Measurements from ENCODE around the gene NPHP3. TPM values are rescaled to one million over a fixed set of nuclear protein-coding genes. Genes with fewer than 3 reads are reported as not detected.

The NPHP3 gene
- total and polyA plus RNA-seq, 2 of the 4 experiments (the other 2 are of a cell fraction) = 19.9 to 21.3 TPM

DNA sequence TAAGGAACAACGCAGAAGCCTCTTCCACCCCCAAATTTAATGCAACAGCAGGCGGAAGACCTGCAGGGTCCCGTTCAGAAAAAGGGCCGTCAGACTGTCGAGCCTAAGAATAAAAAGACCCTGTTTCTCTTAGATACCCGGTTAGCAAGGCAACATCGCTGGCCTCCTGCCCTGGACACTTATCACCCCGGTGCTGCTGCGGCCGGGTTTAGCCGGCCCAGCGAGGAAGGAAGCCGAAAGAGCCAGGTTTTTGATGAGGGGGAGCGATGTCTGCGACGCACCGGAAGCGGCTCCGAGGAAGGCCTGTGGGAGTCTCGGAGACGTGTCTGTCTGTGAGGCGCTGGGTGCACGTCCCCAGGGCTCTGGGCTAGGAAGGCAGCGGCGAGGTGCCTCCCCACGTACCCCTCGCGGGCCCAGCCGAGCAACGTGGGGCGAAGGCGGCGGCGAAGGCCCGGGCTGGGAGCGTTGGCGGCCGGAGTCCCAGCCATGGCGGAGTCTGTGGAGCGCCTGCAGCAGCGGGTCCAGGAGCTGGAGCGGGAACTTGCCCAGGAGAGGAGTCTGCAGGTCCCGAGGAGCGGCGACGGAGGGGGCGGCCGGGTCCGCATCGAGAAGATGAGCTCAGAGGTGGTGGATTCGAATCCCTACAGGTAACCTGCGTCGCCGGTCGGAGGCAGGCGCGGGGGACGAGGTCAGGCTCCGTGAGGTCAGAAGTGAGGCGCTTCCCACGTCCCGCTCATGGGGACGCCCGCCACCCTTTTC lies 62.0 kb downstream of the NPHP3 start, which contains the start of gene UBA5:
Gene UBA5 (plus strand): TSS at position 278 of the 759 bp plus-strand sequence. CDS start 209 bp downstream, at position 487.
- ChIA-PET POLR2A (ENCODE audit: unreplicated experiment) (no interaction called here), CTCF (interaction anchor here (1.0 to 1.1 kb wide), 2 partner anchors 17 to 18 kb away, joined by 3 read pairs; no protein-coding TSS in a partner anchor)
- Histone ChIP-seq H3K27ac (ENCODE audit: insufficient read depth, low read length) (peak within 1 kb of the TSS; percentile 92), H3K23ac (ENCODE audit: low read depth, low read length) (peak within 1 kb of the TSS; percentile 57), H3K9me3 (ENCODE audit: control insufficient read depth, insufficient read depth, low read length) (no peaks in the 10 kb centered on the region), H3K27me3 (ENCODE audit: control insufficient read depth, insufficient read depth, low read length) (no peaks in the 10 kb centered on the region), H3K14ac (replicated peaks; ENCODE audit: low read depth, low read length) (peak within 1 kb of the TSS; percentile 70), H4K91ac (ENCODE audit: insufficient read depth, low read depth, low read length) (peak within 1 kb of the TSS; percentile 73), H2AFZ (replicated peaks; ENCODE audit: low read length, poor library complexity) (peak within 1 kb of the TSS; percentile 97), H3K4me2 (ENCODE audit: low read depth, low read length) (peak within 1 kb of the TSS; percentile 88), H4K5ac (ENCODE audit: low read depth, low read length) (peak within 1 kb of the TSS; percentile 80), H4K20me1 (ENCODE audit: insufficient read depth, low read length) (no peaks in the 10 kb centered on the region; the same call in 1 of the 2 replicates), H3K4me1 (ENCODE audit: control insufficient read depth, insufficient read depth, low read length) (no peaks in the 10 kb centered on the region), H3K4me3 (ENCODE audit: insufficient read depth, low read depth, low read length) (peak within 1 kb of the TSS; percentile 84), H2BK5ac (ENCODE audit: low read depth, low read length, poor library complexity, severe bottlenecking) (peak within 1 kb of the TSS; percentile 91), H4K8ac (ENCODE audit: low read depth in 2 of 2, low read length in 2 of 2) (peak within 1 kb of the TSS; percentile 81 to 92), H3K56ac (ENCODE audit: extremely low read depth, insufficient read depth, low read length) (peak within 1 kb of the TSS; percentile 94), H3K9ac (ENCODE audit: low read depth, low read length) (peak within 1 kb of the TSS; percentile 86), H2BK120ac (ENCODE audit: low read depth, low read length) (peak within 1 kb of the TSS; percentile 76), H2AK5ac (ENCODE audit: low read depth, low read length) (peak within 1 kb of the TSS; percentile 73), H3K36me3 (ENCODE audit: control insufficient read depth, insufficient read depth, low read length) (no peaks in the 10 kb centered on the region), H3K18ac (ENCODE audit: low read depth, low read length) (peak within 1 kb of the TSS; percentile 47), H2BK20ac (ENCODE audit: low read depth, low read length) (0 out of 2 replicates have a peak within 1 kb of the TSS, but pooled peaks have one; percentile 35), H2AK9ac (replicated peaks; ENCODE audit: low read depth, low read length, poor library complexity) (peak within 1 kb of the TSS; percentile 48), H3K4ac (ENCODE audit: low read depth, low read length) (peak within 1 kb of the TSS; percentile 82), H2BK15ac (ENCODE audit: low read depth, low read length) (peak within 1 kb of the TSS; percentile 22; the same call in 2 of the 3 replicates), H3K79me1 (ENCODE audit: low read depth in 1 of 2, low read length in 2 of 2) (peaks cover 10 to 42% of the 10 kb centered on the region in 2 experiments; a peak in 3 of 4 replicates), H3K9me1 (ENCODE audit: insufficient read depth, low read length) (no peaks in the 10 kb centered on the region)
- no TSS peak for BruUV-seq (replicated peaks)
- TF ChIP-seq POLR2A (IDR thresholded peaks at IDR 0.05; ENCODE audit: low read depth, low read length) = 0 out of 2 replicates have a peak, but pooled peaks have one; percentile 21
- TF ChIP-seq, protein P1, sequence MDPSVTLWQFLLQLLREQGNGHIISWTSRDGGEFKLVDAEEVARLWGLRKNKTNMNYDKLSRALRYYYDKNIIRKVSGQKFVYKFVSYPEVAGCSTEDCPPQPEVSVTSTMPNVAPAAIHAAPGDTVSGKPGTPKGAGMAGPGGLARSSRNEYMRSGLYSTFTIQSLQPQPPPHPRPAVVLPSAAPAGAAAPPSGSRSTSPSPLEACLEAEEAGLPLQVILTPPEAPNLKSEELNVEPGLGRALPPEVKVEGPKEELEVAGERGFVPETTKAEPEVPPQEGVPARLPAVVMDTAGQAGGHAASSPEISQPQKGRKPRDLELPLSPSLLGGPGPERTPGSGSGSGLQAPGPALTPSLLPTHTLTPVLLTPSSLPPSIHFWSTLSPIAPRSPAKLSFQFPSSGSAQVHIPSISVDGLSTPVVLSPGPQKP (IDR thresholded peaks at IDR 0.05; ENCODE audit: borderline replicate concordance, low read depth, low read length) = no peak
- TF ChIP-seq NFE2L2 (IDR thresholded peaks at IDR 0.05; ENCODE audit: low read depth, low read length) = no peak
- no peak for TF ChIP-seq MAZ (IDR thresholded peaks at IDR 0.05; ENCODE audit: borderline replicate concordance, low read depth, low read length)
- TF ChIP-seq, protein P2, sequence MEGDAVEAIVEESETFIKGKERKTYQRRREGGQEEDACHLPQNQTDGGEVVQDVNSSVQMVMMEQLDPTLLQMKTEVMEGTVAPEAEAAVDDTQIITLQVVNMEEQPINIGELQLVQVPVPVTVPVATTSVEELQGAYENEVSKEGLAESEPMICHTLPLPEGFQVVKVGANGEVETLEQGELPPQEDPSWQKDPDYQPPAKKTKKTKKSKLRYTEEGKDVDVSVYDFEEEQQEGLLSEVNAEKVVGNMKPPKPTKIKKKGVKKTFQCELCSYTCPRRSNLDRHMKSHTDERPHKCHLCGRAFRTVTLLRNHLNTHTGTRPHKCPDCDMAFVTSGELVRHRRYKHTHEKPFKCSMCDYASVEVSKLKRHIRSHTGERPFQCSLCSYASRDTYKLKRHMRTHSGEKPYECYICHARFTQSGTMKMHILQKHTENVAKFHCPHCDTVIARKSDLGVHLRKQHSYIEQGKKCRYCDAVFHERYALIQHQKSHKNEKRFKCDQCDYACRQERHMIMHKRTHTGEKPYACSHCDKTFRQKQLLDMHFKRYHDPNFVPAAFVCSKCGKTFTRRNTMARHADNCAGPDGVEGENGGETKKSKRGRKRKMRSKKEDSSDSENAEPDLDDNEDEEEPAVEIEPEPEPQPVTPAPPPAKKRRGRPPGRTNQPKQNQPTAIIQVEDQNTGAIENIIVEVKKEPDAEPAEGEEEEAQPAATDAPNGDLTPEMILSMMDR (conservative IDR thresholded peaks at IDR 0.05; ENCODE audit: low read depth, low read length) = no peak
- TF ChIP-seq CHD1 (IDR thresholded peaks at IDR 0.05; ENCODE audit: low read depth, low read length) = no peak
- TF ChIP-seq SMC3 (IDR thresholded peaks at IDR 0.05; ENCODE audit: low read depth, low read length) = no peak
- no peak for TF ChIP-seq MAFK (IDR thresholded peaks at IDR 0.05; ENCODE audit: low read depth, low read length)
- TF ChIP-seq RCOR1 (IDR thresholded peaks at IDR 0.05; ENCODE audit: insufficient replicate concordance, low read length) = no peak
- TF ChIP-seq MXI1 (IDR thresholded peaks at IDR 0.05; ENCODE audit: borderline replicate concordance, low read depth, low read length) = peak; percentile 32; the same call in 1 of the 2 replicates
- 0 out of 2 replicates have a peak, but pooled peaks have one; percentile 1 for TF ChIP-seq FOS (IDR thresholded peaks at IDR 0.05; ENCODE audit: low read depth, low read length)
- peak; percentile 61 for DNase-seq
- intact Hi-C loops (cut with micrococcal nuclease) (no loop called here), in situ Hi-C loops (cut with MboI; ENCODE audit: low sequenced_read_pairs) (no loop called here), dilution Hi-C loops (cut with HindIII; ENCODE audit: low sequenced_read_pairs, unreplicated experiment) (no loop called here)
- WGBS, 2 experiments (ENCODE audit: extremely low coverage in 2 of 2, insufficient read length in 1 of 2) = 0% methylated on average over 22 of the region's 64 CpGs; no CpG with 5 or more reads in 1 of the 2 experiments
- ATAC-seq (ENCODE audit: low read depth) = peak; percentile 68
